ENCODE results near the gene CRHR2. TPM values are rescaled to one million over a fixed set of nuclear protein-coding genes. Genes with fewer than 3 reads are reported as not detected.
A peak's percentile ranks its signal among the peaks of the same experiment; 100 is the strongest.

The CRHR2 gene
- total and polyA plus RNA-seq, 8 donors: not detected

DNA sequence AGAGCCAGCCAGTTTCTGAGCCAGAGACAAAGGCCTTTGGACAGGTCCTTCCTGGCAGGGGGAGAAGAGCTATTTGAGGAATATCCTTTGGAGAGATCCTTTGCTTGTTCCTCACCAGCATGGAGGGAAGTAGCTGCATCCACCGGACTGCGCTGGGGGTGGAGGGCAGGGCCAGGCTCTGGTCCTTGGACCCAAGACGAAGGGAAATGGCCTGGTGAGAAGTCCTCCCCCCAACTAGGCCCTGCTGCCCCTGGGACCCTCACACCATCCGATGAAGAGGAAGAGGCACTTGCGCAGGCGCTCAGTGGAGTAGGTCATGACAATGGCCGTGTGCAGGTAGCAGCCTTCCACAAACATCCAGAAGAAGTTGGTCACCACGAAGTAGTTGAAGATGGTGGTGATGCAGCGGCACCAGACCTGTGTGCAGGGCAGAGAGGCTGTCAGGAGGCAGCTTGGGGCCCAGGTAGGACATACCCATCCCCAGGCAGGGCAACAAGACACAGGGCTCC is 19.8 kb downstream of the CRHR2 start:
- H3K9me3 ChIP-seq: no peaks in the 10 kb centered on the region
- intact Hi-C loops (cut with DNase I; ENCODE audit: low total_unique reads): no loop called here
- no peaks in the 10 kb centered on the region for H3K36me3 ChIP-seq
- no peak for DNase-seq
- TF ChIP-seq POLR2AphosphoS5 (IDR thresholded peaks at IDR 0.05) (no peak), POLR2A (IDR thresholded peaks at IDR 0.05) (no peak), EP300 (IDR thresholded peaks at IDR 0.05) (no peak)
- TF ChIP-seq, protein P1, sequence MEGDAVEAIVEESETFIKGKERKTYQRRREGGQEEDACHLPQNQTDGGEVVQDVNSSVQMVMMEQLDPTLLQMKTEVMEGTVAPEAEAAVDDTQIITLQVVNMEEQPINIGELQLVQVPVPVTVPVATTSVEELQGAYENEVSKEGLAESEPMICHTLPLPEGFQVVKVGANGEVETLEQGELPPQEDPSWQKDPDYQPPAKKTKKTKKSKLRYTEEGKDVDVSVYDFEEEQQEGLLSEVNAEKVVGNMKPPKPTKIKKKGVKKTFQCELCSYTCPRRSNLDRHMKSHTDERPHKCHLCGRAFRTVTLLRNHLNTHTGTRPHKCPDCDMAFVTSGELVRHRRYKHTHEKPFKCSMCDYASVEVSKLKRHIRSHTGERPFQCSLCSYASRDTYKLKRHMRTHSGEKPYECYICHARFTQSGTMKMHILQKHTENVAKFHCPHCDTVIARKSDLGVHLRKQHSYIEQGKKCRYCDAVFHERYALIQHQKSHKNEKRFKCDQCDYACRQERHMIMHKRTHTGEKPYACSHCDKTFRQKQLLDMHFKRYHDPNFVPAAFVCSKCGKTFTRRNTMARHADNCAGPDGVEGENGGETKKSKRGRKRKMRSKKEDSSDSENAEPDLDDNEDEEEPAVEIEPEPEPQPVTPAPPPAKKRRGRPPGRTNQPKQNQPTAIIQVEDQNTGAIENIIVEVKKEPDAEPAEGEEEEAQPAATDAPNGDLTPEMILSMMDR (IDR thresholded peaks at IDR 0.05): no peak
- H3K27ac ChIP-seq: no peak overlapping the region
- no peak overlapping the region for H3K4me3 ChIP-seq
- peaks cover 0 to 32% (median 0%) of the 10 kb centered on the region in 3 donors for H3K27me3 ChIP-seq
- 80 to 100% (median 90%) methylated on average over 2 to 9 of the region's 9 CpGs for WGBS, 5 donors
- no peaks in the 10 kb centered on the region for H3K4me1 ChIP-seq

DNA sequence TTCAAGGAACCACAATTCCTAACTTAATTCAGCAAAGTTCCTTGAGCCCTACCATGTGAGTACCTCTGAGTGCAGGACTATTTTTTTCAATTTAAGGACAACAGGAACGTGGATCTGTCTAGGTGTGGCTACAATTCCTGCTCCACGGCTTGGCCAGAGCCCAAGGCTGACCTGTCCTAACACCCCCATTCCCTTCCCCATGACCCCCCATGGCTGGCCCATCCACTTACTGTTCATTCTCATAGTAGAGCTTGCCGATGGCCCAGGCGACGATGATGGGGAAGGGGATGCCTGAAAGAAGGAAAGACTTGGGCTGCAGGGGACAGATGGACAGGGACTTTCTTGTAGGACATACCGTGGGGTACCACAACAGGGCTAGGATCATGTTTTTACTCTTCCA is 20.3 kb downstream of the CRHR2 start:
- Histone ChIP-seq H3K4me3 (no peak overlapping the region), H3K4me1 (no peaks in the 10 kb centered on the region), H3K27ac (no peak overlapping the region), H3K36me3 (no peaks in the 10 kb centered on the region), H3K27me3 (peaks cover 0 to 32% (median 0%) of the 10 kb centered on the region in 3 donors), H3K9me3 (no peaks in the 10 kb centered on the region)
- DNase-seq: no peak
- intact Hi-C loops (cut with DNase I; ENCODE audit: low total_unique reads): no loop called here
- TF ChIP-seq, protein P1 (IDR thresholded peaks at IDR 0.05): no peak
- TF ChIP-seq POLR2AphosphoS5 (IDR thresholded peaks at IDR 0.05) (no peak), POLR2A (IDR thresholded peaks at IDR 0.05) (no peak), EP300 (IDR thresholded peaks at IDR 0.05) (no peak)
- WGBS, 5 donors: 81 to 87% (median 84%) methylated on average over 6 of the region's 6 CpGs

DNA sequence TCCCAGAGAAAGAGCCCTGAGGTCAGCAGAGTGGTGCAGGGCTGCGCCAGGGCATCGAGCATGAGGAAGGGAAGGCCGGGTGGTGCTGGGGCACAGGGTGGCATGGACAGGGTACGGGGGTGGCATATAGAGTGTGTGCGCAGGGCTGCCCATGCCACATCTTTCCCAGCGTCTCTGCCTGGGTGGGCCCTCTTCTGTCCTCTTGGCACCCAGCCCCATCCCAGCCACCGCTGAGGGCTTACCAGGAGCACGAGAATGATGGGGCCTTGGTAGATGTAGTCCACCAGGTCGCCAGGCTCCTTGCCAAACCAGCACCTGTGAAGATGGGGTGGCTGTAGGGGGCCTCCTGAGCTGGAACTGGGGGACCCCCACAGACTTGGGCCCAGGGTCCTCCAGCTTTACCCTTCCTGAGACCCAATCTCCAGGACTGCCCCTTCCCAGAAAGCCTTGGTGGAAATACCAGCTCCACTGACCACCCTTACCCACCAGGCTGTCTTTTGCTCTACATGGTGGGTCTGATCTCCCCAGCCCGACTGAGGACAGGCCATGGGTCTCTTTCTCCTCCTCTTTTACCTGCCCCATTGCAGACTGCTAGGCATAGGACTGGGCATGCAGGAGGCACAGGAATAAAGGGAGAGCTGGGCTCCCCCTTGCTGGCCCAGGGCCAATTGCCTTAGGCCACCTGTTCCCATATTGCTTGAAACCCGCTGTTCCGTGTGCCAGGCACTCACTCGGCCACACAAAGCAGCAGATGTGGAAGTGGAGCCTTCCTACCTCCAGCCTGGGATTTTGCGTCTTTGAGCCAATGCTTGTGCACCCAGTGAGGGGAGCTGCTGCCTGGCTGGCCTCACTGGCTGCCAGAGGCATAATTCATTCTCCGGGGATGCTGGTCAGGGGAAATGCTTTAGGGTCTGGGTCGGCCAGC is 21.7 kb downstream of the CRHR2 start:
- peak in 1 of 2 donors; percentile 17 for DNase-seq
- H3K36me3 ChIP-seq: no peaks in the 10 kb centered on the region
- no peak for TF ChIP-seq POLR2AphosphoS5 (IDR thresholded peaks at IDR 0.05)
- TF ChIP-seq, protein P1 (IDR thresholded peaks at IDR 0.05): no peak
- H3K4me1 ChIP-seq: no peaks in the 10 kb centered on the region
- no peaks in the 10 kb centered on the region for H3K9me3 ChIP-seq
- intact Hi-C loops (cut with DNase I; ENCODE audit: low total_unique reads): no loop called here
- peaks cover 0 to 32% (median 0%) of the 10 kb centered on the region in 3 donors for H3K27me3 ChIP-seq
- no peak overlapping the region for H3K27ac ChIP-seq
- 71 to 86% (median 81%) methylated on average over 13 to 16 of the region's 16 CpGs for WGBS, 5 donors
- no peak overlapping the region for H3K4me3 ChIP-seq

DNA sequence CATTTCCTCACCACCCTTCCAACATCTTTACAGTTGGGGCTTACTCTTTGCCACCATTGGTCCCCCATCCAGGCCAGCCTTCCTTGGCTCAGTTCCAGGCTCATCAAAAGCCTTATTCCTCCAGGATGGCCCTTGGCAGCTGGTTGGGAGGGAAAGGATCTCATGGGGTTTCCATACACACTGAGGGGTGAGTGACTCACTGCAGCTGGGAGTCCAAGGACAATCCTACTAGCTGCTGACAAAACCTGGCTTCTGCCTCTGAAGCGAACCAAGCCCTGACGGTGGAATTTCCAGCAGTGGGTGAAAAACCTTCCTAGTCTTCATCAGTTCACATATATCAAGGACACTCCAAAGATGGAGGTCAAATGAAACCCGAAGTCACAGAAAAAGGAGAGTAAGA is 22.9 kb downstream of the CRHR2 start:
- no peak for DNase-seq
- Histone ChIP-seq H3K4me1 (no peaks in the 10 kb centered on the region), H3K36me3 (no peaks in the 10 kb centered on the region), H3K27ac (no peak overlapping the region), H3K4me3 (no peak overlapping the region), H3K27me3 (peaks cover 0 to 21% (median 0%) of the 10 kb centered on the region in 3 donors), H3K9me3 (no peaks in the 10 kb centered on the region)
- TF ChIP-seq POLR2AphosphoS5 (IDR thresholded peaks at IDR 0.05) (no peak), EP300 (IDR thresholded peaks at IDR 0.05) (no peak), POLR2A (IDR thresholded peaks at IDR 0.05) (no peak)
- TF ChIP-seq, protein P1 (IDR thresholded peaks at IDR 0.05): no peak
- intact Hi-C loops (cut with DNase I; ENCODE audit: low total_unique reads): no loop called here
- WGBS, 5 donors: 79 to 91% (median 88%) methylated on average over 3 of the region's 3 CpGs
